Measurements from ENCODE around the gene AKAP8L. TPM values are rescaled to one million over a fixed set of nuclear protein-coding genes. Genes with fewer than 3 reads are reported as not detected.

Gene AKAP8L
- total and polyA plus RNA-seq, 9 of the 15 experiments (the other 6 are each of a cell fraction or from before 2014, with no cell fraction given), result 2.4 to 116 (median 70.7) TPM

- TF ChIP-seq TCF15 (CRISPR knock-in tag; IDR thresholded peaks at IDR 0.05) (no peak), ESRRA (IDR thresholded peaks at IDR 0.05; ENCODE audit: borderline replicate concordance, low read depth) (no peak; the same call in 1 of the 2 replicates), MLX (CRISPR knock-in tag; conservative IDR thresholded peaks at IDR 0.05) (no peak), FUS (optimal IDR thresholded peaks at IDR 0.05; ENCODE audit: low read depth, low read length) (peak; percentile 87), ZNF507 (tag; conservative IDR thresholded peaks at IDR 0.05) (no peak), ZNF57 (CRISPR knock-in tag; IDR thresholded peaks at IDR 0.05) (no peak), CEBPB (tag; IDR thresholded peaks at IDR 0.05) (no peak), USF2 (CRISPR knock-in tag; IDR thresholded peaks at IDR 0.05) (no peak), PRMT5 (CRISPR knock-in tag; IDR thresholded peaks at IDR 0.05) (no peak), ZNF121 (CRISPR knock-in tag; conservative IDR thresholded peaks at IDR 0.05) (no peak), DIDO1 (tag; IDR thresholded peaks at IDR 0.05; ENCODE audit: low read depth) (no peak), ZNF707 (CRISPR knock-in tag; conservative IDR thresholded peaks at IDR 0.05) (no peak)
- TF ChIP-seq, protein P1, sequence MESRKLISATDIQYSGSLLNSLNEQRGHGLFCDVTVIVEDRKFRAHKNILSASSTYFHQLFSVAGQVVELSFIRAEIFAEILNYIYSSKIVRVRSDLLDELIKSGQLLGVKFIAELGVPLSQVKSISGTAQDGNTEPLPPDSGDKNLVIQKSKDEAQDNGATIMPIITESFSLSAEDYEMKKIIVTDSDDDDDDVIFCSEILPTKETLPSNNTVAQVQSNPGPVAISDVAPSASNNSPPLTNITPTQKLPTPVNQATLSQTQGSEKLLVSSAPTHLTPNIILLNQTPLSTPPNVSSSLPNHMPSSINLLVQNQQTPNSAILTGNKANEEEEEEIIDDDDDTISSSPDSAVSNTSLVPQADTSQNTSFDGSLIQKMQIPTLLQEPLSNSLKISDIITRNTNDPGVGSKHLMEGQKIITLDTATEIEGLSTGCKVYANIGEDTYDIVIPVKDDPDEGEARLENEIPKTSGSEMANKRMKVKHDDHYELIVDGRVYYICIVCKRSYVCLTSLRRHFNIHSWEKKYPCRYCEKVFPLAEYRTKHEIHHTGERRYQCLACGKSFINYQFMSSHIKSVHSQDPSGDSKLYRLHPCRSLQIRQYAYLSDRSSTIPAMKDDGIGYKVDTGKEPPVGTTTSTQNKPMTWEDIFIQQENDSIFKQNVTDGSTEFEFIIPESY (CRISPR knock-in tag; IDR thresholded peaks at IDR 0.05), result peak; percentile 30; the same call in 1 of the 2 replicates
- TF ChIP-seq, protein P2, sequence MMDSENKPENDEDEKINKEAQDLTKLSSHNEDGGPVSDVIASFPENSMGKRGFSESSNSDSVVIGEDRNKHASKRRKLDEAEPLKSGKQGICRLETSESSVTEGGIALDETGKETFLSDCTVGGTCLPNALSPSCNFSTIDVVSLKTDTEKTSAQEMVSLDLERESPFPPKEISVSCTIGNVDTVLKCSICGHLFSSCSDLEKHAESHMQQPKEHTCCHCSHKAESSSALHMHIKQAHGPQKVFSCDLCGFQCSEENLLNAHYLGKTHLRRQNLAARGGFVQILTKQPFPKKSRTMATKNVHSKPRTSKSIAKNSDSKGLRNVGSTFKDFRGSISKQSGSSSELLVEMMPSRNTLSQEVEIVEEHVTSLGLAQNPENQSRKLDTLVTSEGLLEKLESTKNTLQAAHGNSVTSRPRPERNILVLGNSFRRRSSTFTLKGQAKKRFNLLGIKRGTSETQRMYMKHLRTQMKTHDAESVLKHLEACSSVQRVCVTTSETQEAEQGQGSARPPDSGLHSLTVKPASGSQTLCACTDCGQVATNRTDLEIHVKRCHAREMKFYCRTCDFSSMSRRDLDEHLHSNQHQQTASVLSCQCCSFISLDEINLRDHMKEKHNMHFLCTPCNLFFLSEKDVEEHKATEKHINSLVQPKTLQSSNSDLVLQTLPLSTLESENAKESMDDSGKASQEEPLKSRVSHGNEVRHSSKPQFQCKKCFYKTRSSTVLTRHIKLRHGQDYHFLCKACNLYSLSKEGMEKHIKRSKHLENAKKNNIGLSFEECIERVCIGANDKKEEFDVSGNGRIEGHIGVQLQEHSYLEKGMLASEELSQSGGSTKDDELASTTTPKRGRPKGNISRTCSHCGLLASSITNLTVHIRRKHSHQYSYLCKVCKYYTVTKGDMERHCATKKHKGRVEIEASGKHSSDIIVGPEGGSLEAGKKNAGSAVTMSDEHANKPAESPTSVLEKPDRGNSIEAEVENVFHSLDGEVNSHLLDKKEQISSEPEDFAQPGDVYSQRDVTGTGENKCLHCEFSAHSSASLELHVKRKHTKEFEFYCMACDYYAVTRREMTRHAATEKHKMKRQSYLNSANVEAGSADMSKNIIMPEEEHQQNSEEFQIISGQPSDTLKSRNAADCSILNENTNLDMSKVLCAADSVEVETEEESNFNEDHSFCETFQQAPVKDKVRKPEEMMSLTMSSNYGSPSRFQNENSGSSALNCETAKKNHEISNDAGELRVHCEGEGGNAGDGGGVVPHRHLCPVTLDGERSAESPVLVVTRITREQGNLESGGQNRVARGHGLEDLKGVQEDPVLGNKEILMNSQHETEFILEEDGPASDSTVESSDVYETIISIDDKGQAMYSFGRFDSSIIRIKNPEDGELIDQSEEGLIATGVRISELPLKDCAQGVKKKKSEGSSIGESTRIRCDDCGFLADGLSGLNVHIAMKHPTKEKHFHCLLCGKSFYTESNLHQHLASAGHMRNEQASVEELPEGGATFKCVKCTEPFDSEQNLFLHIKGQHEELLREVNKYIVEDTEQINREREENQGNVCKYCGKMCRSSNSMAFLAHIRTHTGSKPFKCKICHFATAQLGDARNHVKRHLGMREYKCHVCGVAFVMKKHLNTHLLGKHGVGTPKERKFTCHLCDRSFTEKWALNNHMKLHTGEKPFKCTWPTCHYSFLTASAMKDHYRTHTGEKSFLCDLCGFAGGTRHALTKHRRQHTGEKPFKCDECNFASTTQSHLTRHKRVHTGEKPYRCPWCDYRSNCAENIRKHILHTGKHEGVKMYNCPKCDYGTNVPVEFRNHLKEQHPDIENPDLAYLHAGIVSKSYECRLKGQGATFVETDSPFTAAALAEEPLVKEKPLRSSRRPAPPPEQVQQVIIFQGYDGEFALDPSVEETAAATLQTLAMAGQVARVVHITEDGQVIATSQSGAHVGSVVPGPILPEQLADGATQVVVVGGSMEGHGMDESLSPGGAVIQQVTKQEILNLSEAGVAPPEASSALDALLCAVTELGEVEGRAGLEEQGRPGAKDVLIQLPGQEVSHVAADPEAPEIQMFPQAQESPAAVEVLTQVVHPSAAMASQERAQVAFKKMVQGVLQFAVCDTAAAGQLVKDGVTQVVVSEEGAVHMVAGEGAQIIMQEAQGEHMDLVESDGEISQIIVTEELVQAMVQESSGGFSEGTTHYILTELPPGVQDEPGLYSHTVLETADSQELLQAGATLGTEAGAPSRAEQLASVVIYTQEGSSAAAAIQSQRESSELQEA (IDR thresholded peaks at IDR 0.05; ENCODE audit: low read depth), result no peak
Measured at GRCh38 chr19:15379083-15379998, 39.4 kb downstream of the AKAP8L start, which contains the start of gene AKAP8 (continued).
